CD4-positive, alpha-beta T cell treated with Interleukin-2 at 100 ng/mL for 4 hours (primary cell): ENCODE measurements around the gene LCN6.
A peak's percentile ranks its signal among the peaks of the same experiment; 100 is the strongest.
"Not testable (repeated sequence)": the region's sequence is repeated elsewhere in the genome, so short reads cannot be mapped to it uniquely, and the experiment has no call there.

ENCODE experiments used
- DNase-seq: peaks from one replicate; pipeline ENCODE4 v3.0.0-alpha.2; 2020; ENCODE audit warnings: low spot score

Gene LCN6

DNA sequence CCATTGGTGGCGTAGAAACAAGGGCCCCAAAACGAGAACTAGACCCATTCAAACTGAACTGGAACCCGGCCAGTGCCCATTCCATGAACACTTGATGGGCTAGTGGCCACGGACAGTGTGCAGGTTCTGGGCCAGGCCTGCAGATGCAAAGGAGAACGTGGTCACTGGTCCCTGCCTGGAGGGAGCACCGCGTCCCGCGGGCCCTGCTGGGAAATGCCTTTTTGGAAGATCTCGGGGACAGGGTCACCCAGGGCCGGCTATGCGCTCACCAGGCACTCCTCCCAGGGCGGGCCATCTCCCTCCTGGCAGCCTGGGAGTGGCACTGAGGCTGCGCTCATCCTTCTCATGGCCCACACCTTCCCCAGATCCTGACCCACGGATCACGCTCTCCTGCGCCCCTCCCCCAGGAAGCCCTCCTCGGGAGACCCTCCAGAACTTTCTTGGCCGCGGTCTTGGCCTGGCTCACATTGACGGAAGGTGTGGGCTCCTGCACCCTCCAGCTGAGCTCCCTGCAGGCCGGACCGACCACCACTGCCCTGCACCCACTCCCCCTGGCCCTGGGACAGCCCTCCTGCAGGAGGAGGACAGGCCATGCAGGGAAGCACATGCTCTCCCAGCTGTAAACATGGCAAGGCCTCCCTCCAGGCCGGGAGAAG is 38.7 kb downstream of the LCN6 start:
- no peak for DNase-seq

DNA sequence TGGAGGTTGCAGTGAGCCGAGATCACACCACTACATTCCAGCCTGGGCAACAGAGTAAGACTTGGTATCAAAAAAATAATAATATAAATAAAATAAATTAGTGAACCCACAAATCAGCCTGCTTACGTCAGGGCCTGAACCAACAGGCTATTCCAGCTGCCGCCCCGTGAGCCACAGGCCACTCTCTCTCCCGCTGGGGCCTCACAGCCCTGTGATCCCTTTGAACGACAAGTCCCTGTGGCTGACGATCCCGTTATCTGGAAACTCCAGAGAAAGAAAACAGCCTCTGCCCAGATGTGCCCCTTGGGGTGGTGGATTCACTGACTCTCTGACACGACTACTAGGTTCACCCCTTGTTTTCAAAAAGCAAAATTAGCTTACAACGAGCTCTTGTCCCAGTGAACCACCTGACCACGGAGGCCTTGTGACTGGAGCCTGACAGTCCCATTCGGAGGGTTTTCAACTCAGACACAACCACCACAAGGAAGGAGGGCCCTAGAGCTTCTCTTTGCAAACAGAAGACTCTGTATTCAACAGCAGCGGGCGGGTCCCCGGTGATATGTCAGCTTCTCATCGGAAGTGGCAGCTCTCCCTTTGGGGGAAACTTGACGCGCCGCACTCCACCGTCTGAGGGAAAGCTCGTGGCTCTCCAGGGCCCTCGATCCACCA is 40.3 kb downstream of the LCN6 start:
- no peak for DNase-seq

DNA sequence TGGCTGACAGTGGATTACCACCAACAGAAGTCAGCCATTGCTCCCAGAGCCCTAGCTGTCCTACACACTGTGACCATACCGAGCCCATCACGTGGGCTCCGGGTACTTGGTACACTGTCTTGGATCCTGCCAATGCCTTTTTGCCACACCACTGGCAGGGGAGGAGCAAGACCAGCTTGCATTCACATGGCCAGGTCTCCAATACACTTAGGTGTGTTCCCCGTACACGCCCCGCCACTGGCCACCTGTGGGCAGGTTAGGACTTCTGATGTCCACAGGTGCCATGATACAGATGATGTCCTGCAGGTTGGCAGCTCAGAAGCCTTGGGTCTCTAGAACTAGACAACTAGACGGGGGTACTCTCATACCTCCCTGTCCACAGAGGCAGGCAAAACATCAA is 41.3 kb downstream of the LCN6 start:
- DNase-seq, result no peak

DNA sequence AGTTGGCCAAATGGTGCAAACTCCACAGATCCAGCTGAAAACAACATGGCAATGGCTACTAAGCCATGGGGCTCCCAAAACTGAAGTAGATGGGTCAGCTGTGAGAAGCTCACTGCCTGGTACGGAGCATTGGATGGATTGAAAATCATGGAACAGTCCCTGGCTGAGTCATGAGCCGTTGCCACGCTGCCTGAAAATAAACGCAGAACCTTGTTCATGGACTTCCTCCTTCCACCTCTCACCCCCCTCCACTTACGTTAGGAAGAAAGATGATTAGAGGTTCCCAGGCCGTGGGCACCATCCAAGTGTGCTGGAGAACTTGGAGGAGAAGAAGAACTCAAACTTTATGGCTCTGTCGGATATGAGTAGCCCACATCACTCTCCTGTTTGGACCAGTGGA is 42.8 kb downstream of the LCN6 start:
- no peak for DNase-seq

DNA sequence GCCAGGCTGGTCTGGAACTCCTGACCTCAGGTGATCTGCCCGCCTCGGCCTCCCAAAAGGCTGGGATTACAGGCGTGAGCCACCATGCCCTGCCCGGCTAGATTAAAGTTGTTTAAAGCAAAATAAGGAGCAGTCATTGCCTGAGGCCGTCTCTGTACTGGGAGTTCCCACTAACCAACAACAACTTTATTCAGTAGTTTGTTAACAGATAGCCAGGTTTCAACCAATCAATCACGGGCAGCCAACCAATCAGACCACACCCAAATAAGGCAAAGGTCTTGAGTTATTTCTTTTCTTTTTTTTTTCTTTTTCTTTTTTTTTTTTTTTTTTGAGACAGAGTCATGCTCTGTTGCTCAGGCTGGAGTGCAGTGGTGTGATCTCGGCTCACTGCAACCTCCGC is 43.6 kb downstream of the LCN6 start:
- not testable (repeated sequence) for DNase-seq

DNA sequence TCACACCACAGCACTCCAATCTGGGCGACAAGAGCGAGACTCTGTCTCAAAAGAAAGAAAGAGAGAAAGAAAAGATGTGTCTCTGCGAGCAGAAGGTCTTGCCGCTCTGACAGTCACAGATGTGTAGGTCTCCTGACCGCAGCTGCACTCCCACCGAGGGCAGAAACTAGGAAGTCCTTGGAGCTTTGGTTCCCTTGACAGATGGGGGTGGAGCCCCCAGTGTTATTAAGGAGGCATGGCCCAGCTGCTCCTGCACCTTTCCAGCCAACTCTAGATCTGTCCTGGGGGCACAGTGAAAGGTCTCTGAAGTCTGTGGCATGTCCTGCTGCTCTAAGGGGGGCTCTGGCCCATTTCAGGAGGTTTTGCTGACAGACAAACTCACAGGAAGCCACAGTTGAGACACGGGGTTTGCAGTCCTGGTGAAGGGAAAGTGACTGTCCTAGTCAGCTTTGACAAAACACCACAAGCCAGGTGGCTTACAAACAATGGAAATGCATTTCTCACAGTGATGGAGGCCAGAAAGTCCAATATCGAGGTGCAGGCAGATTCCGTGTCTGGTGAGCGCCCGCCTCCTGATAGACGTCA is 45.0 kb downstream of the LCN6 start:
- DNase-seq, result no peak

DNA sequence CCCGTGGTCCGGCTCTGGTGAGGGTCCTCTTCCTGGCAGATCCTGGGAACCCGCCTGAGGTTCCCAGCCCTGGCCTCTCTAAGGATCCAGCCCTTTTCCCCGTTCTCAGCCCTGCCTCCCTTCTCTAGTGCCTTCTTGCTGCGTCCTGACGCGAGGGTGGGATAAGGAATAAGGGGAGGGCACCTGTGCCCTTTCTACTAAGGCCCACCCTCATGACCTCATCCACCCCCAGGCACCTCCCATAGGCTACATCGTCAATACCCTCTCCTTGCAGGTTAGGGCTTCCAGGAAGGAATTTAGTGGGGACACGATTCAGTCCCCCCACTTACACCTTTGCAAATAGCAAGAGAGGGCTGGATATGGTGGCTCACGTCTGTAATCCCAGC is 46.7 kb downstream of the LCN6 start:
- DNase-seq, result no peak

DNA sequence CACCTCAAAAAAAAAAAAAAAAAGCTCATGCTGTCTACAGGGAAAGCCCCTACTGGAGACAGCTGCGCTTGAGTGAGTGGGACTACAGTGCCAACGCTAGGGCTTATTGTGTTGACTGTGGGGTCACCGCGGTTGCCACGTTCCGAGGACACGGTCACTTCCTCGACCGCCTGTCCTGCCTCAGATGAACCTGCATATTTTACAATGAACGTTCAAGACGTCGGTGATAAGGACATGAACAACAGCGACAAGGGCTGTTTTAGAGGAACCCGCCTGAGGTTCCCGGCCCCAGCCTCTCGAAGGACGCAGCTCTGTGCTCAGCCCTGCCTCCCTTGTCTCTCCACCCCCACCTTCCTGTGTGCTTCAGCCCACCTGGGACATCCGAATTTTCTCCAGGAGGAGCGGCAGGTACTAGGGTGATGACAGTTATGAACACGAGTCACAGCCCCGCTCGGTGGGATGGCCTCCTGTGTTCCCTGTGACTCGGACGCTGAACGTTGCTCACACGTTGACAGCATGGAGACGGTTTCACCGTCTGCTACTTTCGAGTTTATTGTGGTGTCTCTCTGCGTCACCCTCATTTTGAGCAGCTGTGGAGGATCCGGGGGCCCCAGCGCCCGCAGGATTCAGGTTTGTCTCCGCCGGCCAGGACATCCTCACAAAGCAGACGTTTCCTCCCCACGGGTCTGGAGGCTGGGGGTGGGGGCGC is 47.2 kb downstream of the LCN6 start:
- peak; percentile 45 for DNase-seq

DNA sequence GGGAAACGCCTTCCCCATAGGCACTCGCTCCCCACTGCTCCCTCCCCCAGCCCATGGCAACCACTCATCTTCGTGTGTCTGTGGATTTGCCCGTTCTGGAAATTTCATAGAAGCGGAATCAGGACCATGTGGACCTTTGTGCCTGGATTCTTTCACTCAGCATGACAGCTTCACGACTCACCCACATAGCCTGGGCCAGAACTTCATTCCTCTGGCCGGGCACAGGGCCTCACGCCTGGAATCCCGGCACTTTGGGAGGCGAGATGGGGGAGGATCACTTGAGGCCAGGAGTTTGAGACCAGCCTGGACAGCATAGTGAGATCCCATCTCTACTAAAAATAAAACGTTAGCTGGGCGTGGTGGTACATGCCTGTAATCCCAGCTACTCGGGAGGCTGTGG is 48.0 kb downstream of the LCN6 start:
- DNase-seq, result no peak

DNA sequence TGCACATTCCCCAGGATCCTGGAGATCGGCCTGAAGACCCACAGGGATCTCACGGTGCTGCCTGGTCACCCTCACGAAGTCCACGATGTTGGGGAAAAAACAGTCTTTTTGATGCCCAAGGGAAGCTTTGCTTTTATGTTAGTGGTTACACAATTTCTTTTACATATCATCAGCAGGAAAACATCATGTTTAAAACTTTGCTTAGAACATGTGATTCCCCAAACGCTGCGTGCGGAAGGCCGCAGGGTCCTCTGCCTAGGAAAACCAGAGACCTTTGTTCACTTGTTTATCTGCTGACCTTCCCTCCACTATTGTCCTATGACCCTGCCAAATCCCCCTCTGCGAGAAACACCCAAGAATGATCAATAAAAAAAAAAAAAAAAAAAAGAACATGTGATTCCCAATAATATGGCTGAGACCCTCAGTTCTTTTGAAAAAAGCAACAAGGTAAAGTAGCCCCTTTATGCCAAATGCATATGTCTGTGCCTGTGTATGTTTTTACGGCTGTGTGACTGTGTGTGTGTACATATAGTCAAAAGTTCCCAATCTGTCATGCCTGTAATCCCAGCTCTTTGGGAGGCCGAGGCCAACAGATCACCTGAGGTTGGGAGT is 49.6 kb downstream of the LCN6 start:
- no peak for DNase-seq

DNA sequence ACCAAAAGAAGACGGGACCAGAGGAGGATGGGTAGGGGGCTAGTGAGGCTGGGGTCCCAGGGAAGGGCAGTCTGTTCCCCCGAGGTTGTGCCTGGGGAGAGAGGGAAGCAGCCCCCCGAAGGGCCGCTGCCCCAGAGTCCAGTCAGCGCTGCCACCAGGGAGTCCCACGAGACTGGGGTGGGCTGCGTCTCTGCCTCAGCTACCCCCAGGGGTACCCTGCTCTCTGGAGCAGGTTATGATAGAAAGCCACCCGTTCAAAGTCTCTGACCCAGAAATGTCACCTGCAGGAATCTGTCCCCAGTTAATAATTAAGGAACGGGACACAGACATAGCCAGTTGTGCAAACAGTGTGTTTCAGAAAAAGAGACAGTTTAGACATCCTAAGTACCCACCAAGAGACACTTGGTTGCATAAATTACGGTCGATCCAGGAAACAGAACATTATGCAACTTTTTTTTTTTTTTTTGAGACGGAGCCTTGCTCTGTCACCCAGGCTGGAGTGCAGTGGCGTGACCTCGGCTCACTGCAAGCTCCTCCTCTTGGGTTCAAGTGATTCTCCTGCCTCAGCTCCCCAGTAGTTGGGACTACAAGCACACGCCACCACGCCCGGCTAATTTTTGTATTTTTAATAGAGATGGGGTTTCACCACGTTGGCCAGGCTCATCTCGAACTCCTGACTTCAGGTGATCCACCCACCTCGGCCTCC is 50.4 kb downstream of the LCN6 start:
- no peak for DNase-seq

DNA sequence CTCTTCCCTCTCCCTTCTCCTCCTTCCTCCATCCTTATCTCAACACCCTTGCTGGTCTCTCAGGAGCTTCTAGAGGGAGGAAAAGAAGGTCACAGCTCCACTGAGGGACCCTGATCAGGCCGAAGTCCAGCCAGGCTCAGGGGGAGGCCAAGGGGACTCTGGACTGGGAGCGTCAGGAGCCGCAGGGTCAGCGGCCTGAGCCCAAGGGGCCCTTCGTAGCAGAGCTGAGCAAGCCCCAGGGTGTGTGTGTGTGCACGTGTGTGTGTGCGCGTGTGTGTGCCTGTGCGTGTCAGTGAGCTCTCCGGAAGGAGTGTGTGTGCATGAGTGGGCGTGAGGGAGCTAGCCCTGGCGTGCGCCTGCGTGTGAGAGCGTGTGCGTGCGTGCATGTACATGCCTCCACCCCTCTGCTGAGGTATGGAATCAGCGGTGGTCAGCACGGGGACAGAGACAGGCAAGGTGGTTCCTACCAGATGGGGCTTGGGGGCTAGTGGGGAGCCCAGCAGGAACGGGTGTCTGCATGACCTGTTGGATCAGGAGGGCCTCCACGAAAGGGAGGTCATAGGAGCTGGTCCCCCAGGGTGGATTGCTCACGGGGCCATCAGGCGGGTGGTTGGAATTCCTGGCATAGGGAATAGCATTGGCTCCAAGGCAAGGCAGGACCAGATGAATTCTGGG is 51.0 kb downstream of the LCN6 start:
- DNase-seq, result no peak

DNA sequence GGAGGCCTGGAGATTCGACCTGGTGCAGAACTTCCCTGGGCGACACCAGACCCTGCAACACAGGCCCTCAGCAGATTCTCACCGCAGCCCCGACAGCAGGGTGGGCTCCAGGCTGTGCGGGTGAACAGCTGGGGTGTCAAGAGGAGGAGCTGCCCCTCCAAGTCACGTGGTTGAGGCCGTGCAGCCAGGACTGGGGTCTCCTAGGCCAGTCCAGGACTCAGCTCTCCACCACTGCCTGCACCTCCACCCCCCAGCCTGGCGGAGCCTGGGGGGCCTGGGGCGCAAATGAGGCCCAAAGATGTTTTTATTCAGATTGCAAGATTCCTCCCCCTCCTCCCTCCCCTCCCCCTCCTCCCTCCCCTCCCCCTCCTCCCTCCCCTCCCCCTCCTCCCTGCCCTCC is 51.8 kb downstream of the LCN6 start:
- no peak for DNase-seq

DNA sequence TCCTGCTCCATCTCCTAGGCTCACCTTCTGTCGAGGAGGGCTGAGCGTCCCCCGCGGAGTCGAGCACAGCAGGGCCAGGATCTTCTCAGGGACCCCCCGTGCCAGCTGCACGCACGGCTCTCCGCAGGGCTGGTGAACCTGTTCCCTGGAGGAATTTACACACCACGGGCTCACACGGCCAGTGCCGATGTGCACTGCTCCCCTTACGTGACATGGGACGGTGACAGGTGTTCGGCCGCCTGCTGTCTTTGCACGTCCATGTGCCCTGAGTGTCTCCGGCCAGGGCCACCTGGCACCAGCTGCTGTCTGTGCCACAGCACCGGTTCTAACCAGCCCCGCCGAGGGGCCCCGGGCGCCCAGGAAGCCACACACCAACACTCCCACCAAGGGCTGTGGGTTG is 52.4 kb downstream of the LCN6 start:
- DNase-seq, result no peak

DNA sequence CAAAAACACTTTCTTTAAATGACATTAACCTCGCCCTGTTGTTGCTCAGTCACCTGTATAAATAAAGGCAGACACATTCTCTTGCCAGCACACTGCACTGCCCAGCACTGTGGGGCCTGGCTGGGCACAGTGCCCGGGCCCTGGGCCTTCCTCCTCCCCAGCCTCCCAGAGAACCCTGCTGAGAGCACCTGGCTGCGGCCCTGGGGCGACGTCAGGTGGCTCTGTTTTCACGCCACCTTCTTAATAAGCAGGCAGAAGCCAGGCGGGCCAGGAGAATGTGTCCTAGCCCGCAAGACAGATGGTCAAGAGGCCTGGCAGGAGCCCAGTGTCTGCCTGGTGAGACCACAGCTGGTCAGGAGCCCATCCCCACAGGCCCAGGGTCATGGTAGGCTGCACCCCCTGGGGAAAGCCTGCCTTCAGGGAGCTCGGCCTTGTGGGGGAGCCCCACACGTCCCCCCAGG is 52.9 kb downstream of the LCN6 start:
- no peak for DNase-seq

DNA sequence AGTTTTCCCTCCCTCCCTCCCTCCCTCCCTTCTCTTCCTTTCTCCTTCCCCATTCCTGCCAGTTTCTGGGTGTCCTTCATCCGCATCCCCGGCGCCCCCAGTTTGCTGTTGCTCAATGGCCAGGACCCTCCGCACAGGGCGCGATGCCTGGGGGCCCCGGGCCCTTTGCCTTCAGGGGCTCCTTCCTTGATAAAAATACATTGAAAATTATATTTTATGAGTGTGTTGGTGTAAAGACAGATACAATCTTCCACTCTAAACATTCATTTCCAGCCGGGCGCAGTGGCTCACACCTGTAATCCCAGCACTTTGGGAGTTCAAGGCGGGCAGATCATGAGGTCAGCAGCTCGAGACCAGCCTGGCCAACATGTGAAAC is 53.5 kb downstream of the LCN6 start:
- no peak for DNase-seq

DNA sequence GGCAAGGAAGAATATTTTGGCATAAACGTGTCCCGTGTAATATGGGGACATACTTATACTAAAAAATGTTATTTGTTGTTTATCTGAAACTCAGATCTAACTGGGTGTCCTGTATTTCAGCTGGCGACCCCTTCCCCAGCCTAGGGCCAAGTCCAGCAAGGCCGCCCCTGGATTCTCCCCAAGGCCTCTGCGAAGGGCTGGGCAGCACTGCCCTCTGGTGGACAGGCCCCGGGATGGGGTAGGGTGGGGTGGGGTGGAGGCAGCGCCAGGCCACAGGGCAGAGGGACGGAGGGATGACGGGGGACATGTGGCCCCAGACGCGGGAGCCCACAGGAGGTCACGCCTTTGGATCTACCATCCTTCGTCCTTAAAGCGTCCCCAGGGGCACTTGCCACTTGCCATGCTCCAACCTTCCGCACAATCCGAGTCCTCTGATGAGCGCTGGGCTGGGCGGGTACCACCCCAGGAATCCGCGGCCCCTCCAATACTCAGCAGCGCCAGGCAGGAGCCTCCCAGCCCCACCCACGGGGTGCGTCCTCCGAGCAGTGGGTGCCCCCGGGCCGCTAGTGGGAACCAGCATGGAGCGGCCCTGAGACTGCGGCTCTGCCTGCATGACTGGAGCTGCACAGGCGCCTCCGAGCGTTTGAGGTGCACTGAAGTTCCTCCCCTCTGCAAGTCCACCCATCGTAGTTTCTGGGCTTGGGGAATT is 54.0 kb downstream of the LCN6 start:
- no peak for DNase-seq
